PC-3 (cell line): ENCODE results near the gene RAG1.

Source experiments
- EZH2 ChIP-seq: fragments of 300-600 bp; sonication (generic); IDR thresholded peaks from one replicate; pipeline ENCODE4 v1.6.1; 2017; ENCODE audit warnings: antibody characterized with exemption, mild to moderate bottlenecking, low read length; ENCODE audit not compliant: unreplicated experiment
- EZH2phosphoT487 ChIP-seq: fragments of 300-600 bp; sonication (generic); IDR thresholded peaks from 2 replicates; pipeline ENCODE4 v1.6.1; 2018; ENCODE audit warnings: mild to moderate bottlenecking, antibody characterized with exemption, low read length, borderline replicate concordance
- TF ChIP-seq, protein P1 (sequence below): fragments of 300-600 bp; sonication (generic); conservative IDR thresholded peaks from 2 replicates; pipeline ENCODE4 v1.5.1; 2017; ENCODE audit warnings: antibody characterized with exemption, low read depth, mild to moderate bottlenecking, low read length

DNA sequence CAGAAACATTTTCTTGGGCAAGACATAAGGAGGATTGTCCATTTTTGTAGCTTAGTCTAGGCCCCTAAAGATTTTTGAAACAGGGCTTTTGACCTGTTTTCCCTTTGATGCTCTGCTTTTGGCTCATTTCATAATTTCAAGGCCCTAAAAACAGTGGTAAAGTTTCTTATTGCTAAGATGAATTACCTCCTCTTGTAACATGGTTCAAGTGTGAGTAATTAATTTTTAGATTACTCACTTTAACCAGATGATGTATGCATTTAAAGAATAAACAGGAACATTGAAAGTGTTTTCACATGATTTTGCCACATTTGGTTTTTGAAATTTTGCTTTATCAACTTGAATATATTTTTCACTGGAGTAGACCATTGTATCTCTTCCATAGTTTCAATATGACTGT, 29.1 kb downstream of the RAG1 start:
- TF ChIP-seq, protein P1, sequence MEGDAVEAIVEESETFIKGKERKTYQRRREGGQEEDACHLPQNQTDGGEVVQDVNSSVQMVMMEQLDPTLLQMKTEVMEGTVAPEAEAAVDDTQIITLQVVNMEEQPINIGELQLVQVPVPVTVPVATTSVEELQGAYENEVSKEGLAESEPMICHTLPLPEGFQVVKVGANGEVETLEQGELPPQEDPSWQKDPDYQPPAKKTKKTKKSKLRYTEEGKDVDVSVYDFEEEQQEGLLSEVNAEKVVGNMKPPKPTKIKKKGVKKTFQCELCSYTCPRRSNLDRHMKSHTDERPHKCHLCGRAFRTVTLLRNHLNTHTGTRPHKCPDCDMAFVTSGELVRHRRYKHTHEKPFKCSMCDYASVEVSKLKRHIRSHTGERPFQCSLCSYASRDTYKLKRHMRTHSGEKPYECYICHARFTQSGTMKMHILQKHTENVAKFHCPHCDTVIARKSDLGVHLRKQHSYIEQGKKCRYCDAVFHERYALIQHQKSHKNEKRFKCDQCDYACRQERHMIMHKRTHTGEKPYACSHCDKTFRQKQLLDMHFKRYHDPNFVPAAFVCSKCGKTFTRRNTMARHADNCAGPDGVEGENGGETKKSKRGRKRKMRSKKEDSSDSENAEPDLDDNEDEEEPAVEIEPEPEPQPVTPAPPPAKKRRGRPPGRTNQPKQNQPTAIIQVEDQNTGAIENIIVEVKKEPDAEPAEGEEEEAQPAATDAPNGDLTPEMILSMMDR: no peak
- TF ChIP-seq EZH2 (no peak), EZH2phosphoT487 (no peak)
